ENCODE measurements around the gene CACNA2D3. TPM values are rescaled to one million over a fixed set of nuclear protein-coding genes. Genes with fewer than 3 reads are reported as not detected.
A peak's percentile ranks its signal among the peaks of the same experiment; 100 is the strongest.

The CACNA2D3 gene
- total and polyA plus RNA-seq, 4 donors: 0.38 to 2.5 (median 1.1) TPM

DNA sequence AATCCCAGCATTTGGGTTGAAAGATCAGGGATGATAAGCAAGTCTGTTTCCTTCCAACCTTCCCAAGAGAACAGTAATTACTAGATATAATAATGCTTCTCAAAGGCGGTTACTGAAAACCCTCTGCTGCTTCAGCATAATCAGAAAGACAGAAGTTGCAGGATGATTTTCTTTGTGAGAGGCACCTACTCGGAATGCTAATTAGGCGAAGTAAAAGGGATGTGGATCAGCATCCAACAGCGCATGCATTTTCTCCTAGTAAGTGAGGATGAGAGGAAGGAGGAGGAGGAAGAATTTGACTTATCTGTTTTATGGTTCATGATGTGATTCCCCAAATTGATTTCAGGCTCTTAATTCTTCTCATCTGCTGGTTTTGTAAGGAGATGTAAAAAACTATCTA lies 118.0 kb downstream of the CACNA2D3 start:
- Histone ChIP-seq H3K4me1 (ENCODE audit: control insufficient read depth in 5 of 5, insufficient read depth in 5 of 5, low read length in 5 of 5) (peaks cover 0 to 4% (median 0%) of the 10 kb centered on the region in 5 donors), H3K36me3 (ENCODE audit: control insufficient read depth in 4 of 4, insufficient read depth in 4 of 4, low read length in 4 of 4) (no peaks in the 10 kb centered on the region), H3K27me3 (ENCODE audit: control insufficient read depth in 3 of 3, insufficient read depth in 3 of 3, low read length in 2 of 3) (no peaks in the 10 kb centered on the region), H3K9me3 (ENCODE audit: control insufficient read depth in 4 of 4, insufficient read depth in 3 of 4, low read length in 3 of 4) (peaks cover 0 to 3% (median 0%) of the 10 kb centered on the region in 4 donors), H3K4me3 (no peak overlapping the region), H3K9ac (ENCODE audit: insufficient read depth in 1 of 2, low read length in 2 of 2) (no peak overlapping the region), H3K27ac (ENCODE audit: low read depth in 1 of 2, low read length in 1 of 2) (no peak overlapping the region)
- WGBS, 2 donors: 83 to 84% methylated on average over 4 of the region's 4 CpGs
- ATAC-seq (ENCODE audit: insufficient read depth, low FRiP score): no peak
- TF ChIP-seq, protein P1, sequence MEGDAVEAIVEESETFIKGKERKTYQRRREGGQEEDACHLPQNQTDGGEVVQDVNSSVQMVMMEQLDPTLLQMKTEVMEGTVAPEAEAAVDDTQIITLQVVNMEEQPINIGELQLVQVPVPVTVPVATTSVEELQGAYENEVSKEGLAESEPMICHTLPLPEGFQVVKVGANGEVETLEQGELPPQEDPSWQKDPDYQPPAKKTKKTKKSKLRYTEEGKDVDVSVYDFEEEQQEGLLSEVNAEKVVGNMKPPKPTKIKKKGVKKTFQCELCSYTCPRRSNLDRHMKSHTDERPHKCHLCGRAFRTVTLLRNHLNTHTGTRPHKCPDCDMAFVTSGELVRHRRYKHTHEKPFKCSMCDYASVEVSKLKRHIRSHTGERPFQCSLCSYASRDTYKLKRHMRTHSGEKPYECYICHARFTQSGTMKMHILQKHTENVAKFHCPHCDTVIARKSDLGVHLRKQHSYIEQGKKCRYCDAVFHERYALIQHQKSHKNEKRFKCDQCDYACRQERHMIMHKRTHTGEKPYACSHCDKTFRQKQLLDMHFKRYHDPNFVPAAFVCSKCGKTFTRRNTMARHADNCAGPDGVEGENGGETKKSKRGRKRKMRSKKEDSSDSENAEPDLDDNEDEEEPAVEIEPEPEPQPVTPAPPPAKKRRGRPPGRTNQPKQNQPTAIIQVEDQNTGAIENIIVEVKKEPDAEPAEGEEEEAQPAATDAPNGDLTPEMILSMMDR (IDR thresholded peaks at IDR 0.05; ENCODE audit: control extremely low read depth, extremely low read depth): no peak
- no peak for DNase-seq

DNA sequence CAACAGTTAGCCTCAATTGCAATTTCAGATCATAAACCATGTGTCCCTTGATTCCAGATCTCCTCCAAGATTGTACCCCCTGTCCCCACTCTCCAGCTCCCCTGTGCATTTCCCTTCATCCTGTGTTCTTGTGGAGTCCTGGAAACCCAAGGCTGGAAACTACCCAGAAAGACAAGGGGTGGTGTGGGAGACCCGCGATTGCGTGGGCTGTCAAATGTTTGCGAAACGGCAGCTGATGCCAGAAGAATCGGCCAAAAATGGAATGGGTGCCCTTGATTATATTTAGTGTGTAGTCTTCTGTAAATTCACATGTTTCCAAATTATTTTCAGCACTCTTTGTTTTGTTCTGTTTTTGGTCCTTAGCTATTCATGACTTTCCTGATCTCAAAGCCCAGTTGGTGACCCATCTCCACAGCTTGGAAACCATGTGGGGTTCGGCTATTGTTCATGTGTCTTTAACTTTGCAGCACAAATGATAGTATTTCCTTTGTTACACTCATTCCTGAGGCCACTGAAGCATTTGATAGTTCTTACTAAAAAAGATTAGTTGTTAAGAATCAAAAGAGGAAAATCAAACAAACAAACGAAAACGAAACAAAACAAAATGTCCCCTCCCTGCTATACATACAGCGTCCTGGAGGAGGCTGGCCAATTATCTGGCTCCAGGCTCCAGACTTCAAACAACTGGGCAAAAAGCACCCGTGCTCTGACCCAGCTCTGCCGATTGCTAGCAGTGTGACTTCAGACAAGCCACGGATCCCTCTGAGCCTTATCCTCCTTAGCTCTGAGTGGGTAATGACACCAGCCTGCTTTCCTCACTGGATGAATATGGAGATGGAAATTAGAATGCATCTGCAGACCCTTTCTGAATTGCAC lies 120.9 kb downstream of the CACNA2D3 start:
- peak; percentile 16 to 72 (median 70) for DNase-seq
- ATAC-seq (ENCODE audit: insufficient read depth, low FRiP score): peak; percentile 19

DNA sequence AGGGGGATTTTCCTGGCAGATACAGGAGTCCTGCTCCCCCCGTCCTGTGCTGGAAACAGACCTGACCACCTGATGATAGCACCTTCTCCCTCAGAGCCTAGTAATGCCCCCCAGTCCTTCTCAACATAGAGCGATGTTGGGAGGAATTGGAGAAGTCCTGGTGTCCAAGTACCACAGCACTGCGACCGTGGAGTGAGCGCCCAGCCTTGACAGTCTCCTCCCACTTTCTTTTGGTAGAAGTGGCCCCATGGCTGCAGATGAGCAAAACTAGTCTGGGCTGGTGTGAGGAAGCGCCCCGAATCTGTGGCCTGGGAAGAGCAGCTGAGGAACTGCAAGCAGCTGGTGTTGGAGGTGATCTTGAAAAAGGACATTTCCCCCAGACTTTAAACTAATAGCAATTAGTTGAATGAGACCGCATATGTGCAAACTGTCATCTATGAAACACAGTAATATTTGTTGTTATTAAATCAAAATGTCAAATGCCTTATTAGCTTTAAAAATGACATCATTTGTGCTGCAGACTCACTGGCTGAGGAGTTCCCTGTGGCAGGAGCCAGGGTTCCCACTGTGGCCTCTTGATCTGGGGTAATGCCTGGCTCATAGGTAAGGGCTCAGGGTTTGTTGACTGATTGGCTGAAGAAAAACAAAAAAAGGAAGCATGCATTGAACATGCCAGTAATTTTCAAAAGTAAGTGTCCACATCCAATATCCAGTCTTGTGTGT lies 121.8 kb downstream of the CACNA2D3 start:
- WGBS, 2 donors: 86 to 91% methylated on average over 8 of the region's 8 CpGs
- Histone ChIP-seq H3K4me1 (ENCODE audit: control insufficient read depth in 5 of 5, insufficient read depth in 5 of 5, low read length in 5 of 5) (peaks cover 0 to 4% (median 0%) of the 10 kb centered on the region in 5 donors), H3K27ac (ENCODE audit: low read depth in 1 of 2, low read length in 1 of 2) (no peak overlapping the region), H3K27me3 (ENCODE audit: control insufficient read depth in 3 of 3, insufficient read depth in 3 of 3, low read length in 2 of 3) (no peaks in the 10 kb centered on the region), H3K9me3 (ENCODE audit: control insufficient read depth in 4 of 4, insufficient read depth in 3 of 4, low read length in 3 of 4) (peaks cover 0 to 6% (median 2%) of the 10 kb centered on the region in 4 donors), H3K36me3 (ENCODE audit: control insufficient read depth in 4 of 4, insufficient read depth in 4 of 4, low read length in 4 of 4) (no peaks in the 10 kb centered on the region), H3K4me3 (no peak overlapping the region), H3K9ac (ENCODE audit: insufficient read depth in 1 of 2, low read length in 2 of 2) (no peak overlapping the region)
- ATAC-seq (ENCODE audit: insufficient read depth, low FRiP score): no peak
- TF ChIP-seq, protein P1 (IDR thresholded peaks at IDR 0.05; ENCODE audit: control extremely low read depth, extremely low read depth): no peak
- DNase-seq: no peak

More for the DNA sequence above, 120.9 kb downstream of the CACNA2D3 start:
- peaks cover 0 to 4% (median 0%) of the 10 kb centered on the region in 5 donors for H3K4me1 ChIP-seq (ENCODE audit: control insufficient read depth in 5 of 5, insufficient read depth in 5 of 5, low read length in 5 of 5)
- peaks cover 0 to 6% (median 2%) of the 10 kb centered on the region in 4 donors for H3K9me3 ChIP-seq (ENCODE audit: control insufficient read depth in 4 of 4, insufficient read depth in 3 of 4, low read length in 3 of 4)
- 66 to 77% methylated on average over 13 of the region's 13 CpGs for WGBS, 2 donors
- no peaks in the 10 kb centered on the region for H3K36me3 ChIP-seq (ENCODE audit: control insufficient read depth in 4 of 4, insufficient read depth in 4 of 4, low read length in 4 of 4)
- no peak overlapping the region for H3K27ac ChIP-seq (ENCODE audit: low read depth in 1 of 2, low read length in 1 of 2)
- H3K4me3 ChIP-seq: no peak overlapping the region
- no peaks in the 10 kb centered on the region for H3K27me3 ChIP-seq (ENCODE audit: control insufficient read depth in 3 of 3, insufficient read depth in 3 of 3, low read length in 2 of 3)
- TF ChIP-seq, protein P1 (IDR thresholded peaks at IDR 0.05; ENCODE audit: control extremely low read depth, extremely low read depth): no peak
- H3K9ac ChIP-seq (ENCODE audit: insufficient read depth in 1 of 2, low read length in 2 of 2): peak overlapping the region in 1 of 2 donors; percentile 73
